HepG2 (cell line): ENCODE measurements around the gene SRCIN1. TPM values are rescaled to one million over a fixed set of nuclear protein-coding genes. Genes with fewer than 3 reads are reported as not detected.
"Not testable (repeated sequence)": the region's sequence is repeated elsewhere in the genome, so short reads cannot be mapped to it uniquely, and the experiment has no call there.

Experiments used
- ATAC-seq: fragments of 200-7000 bp; cut with Tn5 transposase; 3 replicates; pipeline ENCODE4 v1.9.1; 2020; ENCODE audit warnings: mild to moderate bottlenecking, moderate library complexity
- BruUV-seq: library from RNA; stranded (reverse); fragments of 400-500 nt; replicated peaks from 2 replicates; lab custom pipeline; 2021; lab: Mats Ljungman, UMichigan
- CTCF ChIA-PET: fragments of 300-600 bp; formaldehyde crosslinking; extraction: SDS; loops from one replicate; lab custom pipeline; 2021; ENCODE audit warnings: low total read pairs, inconsistent platforms, low intra/inter-chr PET ratio; lab: Yijun Ruan, JAX
- POLR2A ChIA-PET: fragments of 350-600 bp; sonication (Branson Sonifier 250); formaldehyde crosslinking; loops from one replicate; lab custom pipeline; 2020; ENCODE audit warnings: antibody characterized with exemption, inconsistent platforms; lab: Yijun Ruan, JAX
- DNase-seq: peaks from one replicate; pipeline ENCODE4 v3.0.0-alpha.2; 2015; ENCODE audit warnings: low spot score
- FAIRE-seq: peaks from 3 replicates; lab custom pipeline; 2011; peaks lifted over from hg19 to GRCh38; lab: Jason Lieb, UNC
- H2AFZ ChIP-seq: one replicate; pipeline ENCODE4 v1.6.1; 2011; ENCODE audit warnings: low read length, inconsistent platforms
- H3K27ac ChIP-seq: fragments of 300-600 bp; 3 replicates; pipeline ENCODE4 v1.8.0; 2011; ENCODE audit warnings: mixed run types, mild to moderate bottlenecking, mixed read lengths, low read length, inconsistent platforms; ENCODE audit not compliant: insufficient read depth; ENCODE audit errors: extremely low read length
- H3K27me3 ChIP-seq, 2 experiments: fragments of 200-600 bp in 1 of 2; 2 replicates in 1 of 2; 3 replicates in 1 of 2; pipeline versions ENCODE4 v1.6.0 to v1.8.0; 2011; ENCODE audit warnings: low read length in 2 of 2, mild to moderate bottlenecking in 2 of 2, moderate library complexity in 2 of 2, inconsistent platforms in 1 of 2; ENCODE audit not compliant: insufficient read depth in 2 of 2, control insufficient read depth in 1 of 2
- H3K36me3 ChIP-seq, 2 experiments: fragments of 200-600 bp in 1 of 2; replicated peaks in 1 of 2; 2 replicates in 1 of 2; 3 replicates in 1 of 2; pipeline versions ENCODE4 v1.5.1 to v1.8.0; 2011; ENCODE audit warnings: low read length in 2 of 2, inconsistent platforms in 1 of 2; ENCODE audit not compliant: insufficient read depth in 2 of 2, control insufficient read depth in 1 of 2
- H3K4me1 ChIP-seq: 2 replicates; pipeline ENCODE4 v1.5.1; 2012; ENCODE audit warnings: low read length, inconsistent platforms; ENCODE audit not compliant: insufficient read depth
- H3K4me2 ChIP-seq: 2 replicates; pipeline ENCODE4 v1.6.0; 2011; ENCODE audit warnings: low read depth, low read length, inconsistent platforms
- H3K4me3 ChIP-seq, 3 experiments: fragments of 200-600 bp in 1 of 3; sonication (generic), shearing (Covaris generic) in 1 of 3; replicated peaks in 1 of 3; 2 replicates each; pipeline ENCODE4 v1.5.1; 2011 to 2016; ENCODE audit warnings: low read length in 3 of 3, inconsistent platforms in 2 of 3, low read depth in 2 of 3, mild to moderate bottlenecking in 2 of 3, control low read depth in 1 of 3, mixed read lengths in 1 of 3; ENCODE audit not compliant: insufficient read depth in 1 of 3
- H3K79me2 ChIP-seq: one replicate; pipeline ENCODE4 v1.6.1; 2011; ENCODE audit warnings: low read length, inconsistent platforms; ENCODE audit not compliant: insufficient read depth
- H3K9ac ChIP-seq: 2 replicates; pipeline ENCODE4 v1.6.0; 2011; ENCODE audit warnings: mild to moderate bottlenecking, low read depth, low read length, inconsistent platforms; ENCODE audit not compliant: insufficient read depth
- H3K9me3 ChIP-seq: 2 replicates; pipeline ENCODE4 v1.5.1; 2012; ENCODE audit warnings: mild to moderate bottlenecking, low read length
- H4K20me1 ChIP-seq: 2 replicates; pipeline ENCODE4 v1.6.0; 2011; ENCODE audit warnings: inconsistent platforms, mild to moderate bottlenecking, low read length, moderate library complexity; ENCODE audit not compliant: insufficient read depth
- WGBS: methylation state at CpG from one replicate; pipeline ENCODE4 v1.1.6; 2017; ENCODE audit warnings: low lambda C conversion rate; 5-methylcytosine and 5-hydroxymethylcytosine counted together
- in situ Hi-C: cut with HindIII; loops from 2 replicates; pipeline ENCODE4 v1.10.0; 2017; ENCODE audit warnings: low pct_unique_long_range_greater_than_20kb; ENCODE audit not compliant: extremely low pct_ligation_motif_present
- intact Hi-C: fragments of 100-400 bp; cut with micrococcal nuclease; formaldehyde crosslinking; loops from one replicate; pipeline ENCODE4 v1.10.0; 2022; ENCODE audit not compliant: unreplicated experiment
- polyA plus RNA-seq, 8 experiments: library from polyadenylated mRNA; depleted of rRNA in 3 of 8; stranded (reverse) in 7 of 8; unstranded in 1 of 8; fragments of >200 nt; fragmentation: Illumina TruSeq in 4 of 8; extraction: Trizol in 4 of 8; gene quantifications; 2 replicates each; pipeline versions ENCODE4 v1.2.1 to v1.2.3, GENCODE V29; 2011 to 2016; ENCODE audit warnings: low read depth in 4 of 8, missing spikeins in 1 of 8, mixed read lengths in 1 of 8; ENCODE audit not compliant: insufficient read depth in 1 of 8
- total RNA-seq, 5 experiments: library from RNA; depleted of rRNA; stranded (reverse); fragments of >200 nt; fragmentation: Illumina TruSeq; extraction: Trizol; gene quantifications; 2 replicates each; pipeline ENCODE4 v1.2.3, GENCODE V29; 2016; ENCODE audit warnings: low read depth in 1 of 5

SRCIN1 gene
- total and polyA plus RNA-seq, 2 of the 13 experiments (the other 11 are each of a cell fraction or from before 2014, with no cell fraction given) = 1.2 to 9.6 TPM

- H4K20me1 ChIP-seq, CTCF ChIA-PET, H3K4me2 ChIP-seq, H2AFZ ChIP-seq, POLR2A ChIA-PET, H3K9ac ChIP-seq, H3K27ac ChIP-seq, DNase-seq, H3K4me1 ChIP-seq, H3K36me3 ChIP-seq, BruUV-seq, H3K4me3 ChIP-seq, FAIRE-seq, ATAC-seq, H3K79me2 ChIP-seq, in situ Hi-C loops, H3K9me3 ChIP-seq, intact Hi-C loops: not testable (repeated sequence)
- peaks cover 0 to 17% of the 10 kb centered on the region in 2 experiments; a peak in 2 of 5 replicates for H3K27me3 ChIP-seq
- WGBS = 60% methylated on average over 10 of the region's 10 CpGs
Observed at GRCh38 chr17:38497656-38498055, 108.1 kb downstream of the SRCIN1 start.

- H3K27ac ChIP-seq, H3K4me3 ChIP-seq, H3K4me1 ChIP-seq, H3K9me3 ChIP-seq, H3K9ac ChIP-seq, POLR2A ChIA-PET, BruUV-seq, H3K36me3 ChIP-seq, H3K79me2 ChIP-seq, H4K20me1 ChIP-seq, intact Hi-C loops, DNase-seq, H2AFZ ChIP-seq, ATAC-seq, H3K4me2 ChIP-seq, FAIRE-seq: not testable (repeated sequence)
- in situ Hi-C loops = loop anchor here (5.0 kb wide), 2 partner anchors 157 to 173 kb away; no protein-coding TSS in a partner anchor
- CTCF ChIA-PET = interaction anchor here (2.7 kb wide), 1 partner anchor 173 kb away, joined by 53 read pairs; no protein-coding TSS in a partner anchor
- peaks cover 4 to 28% of the 10 kb centered on the region in 2 experiments for H3K27me3 ChIP-seq
- 36% methylated on average over 16 of the region's 16 CpGs for WGBS
Observed at GRCh38 chr17:38494152-38494551, 111.6 kb downstream of the SRCIN1 start.
